Hepatocyte (in vitro differentiated cells): ENCODE data around the gene ATP6V0A1. TPM values are rescaled to one million over a fixed set of nuclear protein-coding genes. Genes with fewer than 3 reads are reported as not detected.
"Not testable (repeated sequence)": the region's sequence is repeated elsewhere in the genome, so short reads cannot be mapped to it uniquely, and the experiment has no call there.

ENCODE experiments used
- DNase-seq: peaks from one replicate; pipeline ENCODE4 v3.0.0-alpha.2; 2016; ENCODE audit warnings: low spot score
- H2AFZ ChIP-seq: fragments of 200-600 bp; sonication (generic); 2 replicates; pipeline ENCODE4 v1.6.0; 2016; ENCODE audit warnings: antibody characterized with exemption, mild to moderate bottlenecking
- H3K27ac ChIP-seq: fragments of 200-600 bp; sonication (generic); 2 replicates; pipeline ENCODE4 v1.5.1; 2016; ENCODE audit warnings: mild to moderate bottlenecking
- H3K27me3 ChIP-seq: fragments of 200-600 bp; sonication (generic); 2 replicates; pipeline ENCODE4 v1.6.1; 2016
- H3K36me3 ChIP-seq: fragments of 200-600 bp; sonication (generic); replicated peaks from 2 replicates; pipeline ENCODE4 v1.5.1; 2016; ENCODE audit warnings: low read depth; ENCODE audit not compliant: insufficient read depth
- H3K4me1 ChIP-seq: fragments of 200-600 bp; sonication (generic); 2 replicates; pipeline ENCODE4 v1.5.1; 2016; ENCODE audit warnings: mild to moderate bottlenecking, moderate library complexity; ENCODE audit not compliant: insufficient read depth
- H3K4me2 ChIP-seq: fragments of 200-600 bp; sonication (generic); 2 replicates; pipeline ENCODE4 v1.6.0; 2016
- H3K4me3 ChIP-seq: fragments of 200-600 bp; sonication (generic); 2 replicates; pipeline ENCODE4 v1.5.1; 2016; ENCODE audit warnings: mild to moderate bottlenecking
- H3K79me2 ChIP-seq: fragments of 200-600 bp; sonication (generic); 2 replicates; pipeline ENCODE4 v1.6.0; 2017; ENCODE audit warnings: mild to moderate bottlenecking
- H3K9me2 ChIP-seq: fragments of 200-600 bp; sonication (generic); replicated peaks from 2 replicates; pipeline ENCODE4 v1.6.0; 2017; ENCODE audit warnings: mild to moderate bottlenecking; ENCODE audit not compliant: insufficient read depth
- H3K9me3 ChIP-seq: fragments of 200-600 bp; sonication (generic); 2 replicates; pipeline ENCODE4 v1.5.1; 2016; ENCODE audit warnings: low read depth, mild to moderate bottlenecking
- H4K20me1 ChIP-seq: fragments of 200-600 bp; sonication (generic); 2 replicates; pipeline ENCODE4 v1.6.0; 2016; ENCODE audit warnings: mild to moderate bottlenecking; ENCODE audit not compliant: insufficient read depth, poor library complexity, severe bottlenecking
- CTCF ChIP-seq: fragments of 200-600 bp; sonication (generic); IDR thresholded peaks from 2 replicates; pipeline ENCODE4 v1.5.1; 2016; ENCODE audit warnings: antibody characterized with exemption, mild to moderate bottlenecking; ENCODE audit not compliant: poor library complexity
- EZH2 ChIP-seq: fragments of 200-600 bp; sonication (generic); IDR thresholded peaks from 2 replicates; pipeline ENCODE4 v1.6.1; 2016; ENCODE audit warnings: antibody characterized with exemption, mild to moderate bottlenecking, borderline replicate concordance
- EZH2phosphoT487 ChIP-seq: fragments of 200-600 bp; sonication (generic); IDR thresholded peaks from one replicate; pipeline ENCODE4 v1.6.1; 2018; ENCODE audit warnings: antibody characterized with exemption, mild to moderate bottlenecking, low read depth, moderate library complexity; ENCODE audit not compliant: unreplicated experiment, severe bottlenecking
- WGBS: methylation state at CpG from one replicate; pipeline ENCODE4 v1.1.6; 2016; ENCODE audit warnings: low lambda C conversion rate; ENCODE audit errors: missing lambda C conversion rate; 5-methylcytosine and 5-hydroxymethylcytosine counted together
- polyA plus RNA-seq: library from polyadenylated mRNA; unstranded; fragments of >200 nt; fragmentation: Nextera tagmentation; extraction: Ambion mirVana; gene quantifications from 2 replicates; pipeline ENCODE4 v1.2.1, GENCODE V29; 2016
- total RNA-seq: library from RNA; depleted of rRNA; stranded (reverse); fragments of >200 nt; gene quantifications from 2 replicates; pipeline ENCODE4 v1.2.3, GENCODE V29; 2014

Gene ATP6V0A1
- total and polyA plus RNA-seq, 2 experiments from 2014 or later = 63.4 to 71.4 TPM

GRCh38 chr17:42548070-42548837 is 89.6 kb downstream of the ATP6V0A1 start:
- Histone ChIP-seq H2AFZ (peak overlapping the region; percentile 24), H3K27me3 (no peaks in the 10 kb centered on the region), H3K79me2 (no peaks in the 10 kb centered on the region), H3K36me3 (no peaks in the 10 kb centered on the region), H3K9me2 (no peaks in the 10 kb centered on the region), H3K4me2 (peak overlapping the region; percentile 79), H3K9me3 (no peaks in the 10 kb centered on the region), H4K20me1 (no peaks in the 10 kb centered on the region), H3K27ac (no peak overlapping the region), H3K4me3 (peak overlapping the region; percentile 51), H3K4me1 (peaks cover 7% of the 10 kb centered on the region)
- DNase-seq = peak; percentile 92
- WGBS = 13% methylated on average over 46 of the region's 74 CpGs
- TF ChIP-seq CTCF (peak; percentile 59), EZH2 (no peak)

- 81% methylated on average over 14 of the region's 14 CpGs for WGBS
- TF ChIP-seq CTCF (no peak), EZH2 (no peak), EZH2phosphoT487 (no peak)
- Histone ChIP-seq H3K4me1 (peaks cover 14% of the 10 kb centered on the region), H4K20me1 (no peaks in the 10 kb centered on the region), H3K27me3 (no peaks in the 10 kb centered on the region), H3K79me2 (peaks cover 8% of the 10 kb centered on the region), H3K9me3 (no peaks in the 10 kb centered on the region), H3K36me3 (no peaks in the 10 kb centered on the region), H3K4me2 (peak overlapping the region; percentile 79), H3K9me2 (no peaks in the 10 kb centered on the region), H3K4me3 (peak overlapping the region; percentile 51), H2AFZ (no peak overlapping the region), H3K27ac (no peak overlapping the region)
- no peak for DNase-seq
Measured at GRCh38 chr17:42548993-42549755, 90.5 kb downstream of the ATP6V0A1 start.

- Histone ChIP-seq H3K4me2 (peak within 1 kb of the TSS; percentile 98), H3K4me1 (peaks cover 20% of the 10 kb centered on the region), H3K79me2 (peaks cover 26% of the 10 kb centered on the region), H3K27ac (peak within 1 kb of the TSS; percentile 96)
- H2AFZ ChIP-seq, H3K36me3 ChIP-seq, DNase-seq, H4K20me1 ChIP-seq, H3K9me3 ChIP-seq, H3K9me2 ChIP-seq, H3K4me3 ChIP-seq, H3K27me3 ChIP-seq: not testable (repeated sequence)
- 97% methylated on average over 9 of the region's 15 CpGs for WGBS
Measured at GRCh38 chr17:42552736-42553135, 94.1 kb downstream of the ATP6V0A1 start, which contains the start of gene HSD17B1. Gene HSD17B1, plus strand, starts transcription at chr17:42552923. Its CDS starts 11 bp downstream, at chr17:42552934.

- Histone ChIP-seq H3K4me2 (peak overlapping the region; percentile 98), H3K27me3 (no peaks in the 10 kb centered on the region), H3K79me2 (peaks cover 26% of the 10 kb centered on the region), H3K4me3 (no peak overlapping the region), H3K4me1 (peaks cover 20% of the 10 kb centered on the region), H3K36me3 (no peaks in the 10 kb centered on the region), H3K9me3 (no peaks in the 10 kb centered on the region), H4K20me1 (no peaks in the 10 kb centered on the region), H3K9me2 (no peaks in the 10 kb centered on the region), H3K27ac (no peak overlapping the region), H2AFZ (no peak overlapping the region)
- no peak for TF ChIP-seq EZH2
- no peak for TF ChIP-seq CTCF
- TF ChIP-seq EZH2phosphoT487 = no peak
- WGBS = 89% methylated on average over 36 of the region's 45 CpGs
- DNase-seq = no peak
Measured at GRCh38 chr17:42553161-42553818, 94.6 kb downstream of the ATP6V0A1 start.
